K562 (cell line): ENCODE data around the gene SLC5A2. TPM values are rescaled to one million over a fixed set of nuclear protein-coding genes. Genes with fewer than 3 reads are reported as not detected.

ENCODE experiments used
- ARID1B ChIP-seq: fragments of 450-650 bp; IDR thresholded peaks from 2 replicates; pipeline ENCODE4 v1.6.1; 2016; ENCODE audit warnings: antibody characterized with exemption, mild to moderate bottlenecking, inconsistent platforms
- BCOR ChIP-seq: fragments of 450-650 bp; IDR thresholded peaks from 2 replicates; pipeline ENCODE4 v1.6.1; 2016
- CGGBP1 ChIP-seq: fragments of 250-450 bp; sonication (Bioruptor Pico); IDR thresholded peaks from 2 replicates; pipeline ENCODE4 v1.9.0; 2021; ENCODE audit warnings: mild to moderate bottlenecking
- CREM ChIP-seq: IDR thresholded peaks from 2 replicates; pipeline ENCODE4 v1.6.1; 2014; ENCODE audit warnings: antibody characterized with exemption, low read depth
- CSDE1 ChIP-seq, 2 experiments: fragments of 450-650 bp; IDR thresholded peaks; 2 replicates each; pipeline ENCODE4 v1.6.1; 2016; ENCODE audit warnings: mild to moderate bottlenecking in 1 of 2
- EP300 ChIP-seq: IDR thresholded peaks from 2 replicates; pipeline ENCODE4 v1.6.1; 2012; ENCODE audit warnings: low read length, improper control_type of control experiment
- ETV5 ChIP-seq: sonication (generic); formaldehyde crosslinking; IDR thresholded peaks from 2 replicates; pipeline ENCODE4 v1.4.0; 2020; ENCODE audit warnings: low read depth, mild to moderate bottlenecking, missing genetic modification reagents
- GTF2F1 ChIP-seq: IDR thresholded peaks from 2 replicates; pipeline ENCODE4 v1.6.1; 2011; ENCODE audit warnings: low read depth, low read length, improper control_type of control experiment
- LARP7 ChIP-seq: fragments of 450-650 bp; IDR thresholded peaks from 2 replicates; pipeline ENCODE4 v1.6.1; 2016
- MYNN ChIP-seq, 2 experiments: sonication (generic); formaldehyde crosslinking in 1 of 2; IDR thresholded peaks; 2 replicates each; pipeline versions ENCODE4 v1.5.0 to v1.6.1; 2016 to 2020; ENCODE audit warnings: antibody characterized with exemption in 1 of 2, missing genetic modification reagents in 1 of 2
- NUFIP1 ChIP-seq: fragments of 450-650 bp; IDR thresholded peaks from 2 replicates; pipeline ENCODE4 v1.6.1; 2018; ENCODE audit not compliant: partially characterized antibody
- POLR3A ChIP-seq: IDR thresholded peaks from 2 replicates; pipeline ENCODE4 v1.6.1; 2011; ENCODE audit warnings: borderline replicate concordance, mild to moderate bottlenecking, moderate library complexity; ENCODE audit not compliant: insufficient read length, insufficient read depth; ENCODE audit errors: extremely low read depth
- SIN3A ChIP-seq, 2 experiments: fragments of 150-350 bp in 1 of 2; IDR thresholded peaks; 2 replicates each; pipeline ENCODE4 v1.6.1; 2011 to 2016; ENCODE audit warnings: borderline replicate concordance in 2 of 2, low read depth in 2 of 2, low read length in 2 of 2, mild to moderate bottlenecking in 2 of 2, moderate library complexity in 2 of 2; ENCODE audit not compliant: control insufficient read depth in 1 of 2
- SNAPC5 ChIP-seq: fragments of 250-450 bp; sonication (Bioruptor Pico); IDR thresholded peaks from 2 replicates; pipeline ENCODE4 v1.8.0; 2021; ENCODE audit warnings: moderate library complexity, mild to moderate bottlenecking, inconsistent platforms
- TCF15 ChIP-seq: fragments of 250-450 bp; sonication (Bioruptor Pico); IDR thresholded peaks from 2 replicates; pipeline ENCODE4 v1.8.0; 2022; ENCODE audit warnings: moderate library complexity, mild to moderate bottlenecking, inconsistent platforms
- ZSCAN29 ChIP-seq: fragments of 450-650 bp; IDR thresholded peaks from 2 replicates; pipeline ENCODE4 v1.6.1; 2017
- polyA plus RNA-seq, 8 experiments: library from polyadenylated mRNA; depleted of rRNA in 4 of 8; stranded (reverse) in 5 of 8; unstranded in 3 of 8; fragments of >200 nt; fragmentation: Nextera tagmentation in 2 of 8; fragmentation: Illumina TruSeq in 1 of 8; extraction: Ambion mirVana in 2 of 8; extraction: Trizol in 1 of 8; gene quantifications; 2 replicates each; pipeline versions ENCODE4 v1.2.1 to v1.2.3, GENCODE V29; 2011 to 2014; ENCODE audit warnings: inconsistent platforms in 1 of 8, missing spikeins in 1 of 8
- total RNA-seq, 7 experiments: library from RNA; depleted of rRNA in 6 of 7; stranded (reverse); fragments of >200 nt in 6 of 7; fragmentation: Illumina TruSeq in 2 of 7; extraction: Trizol in 2 of 7; gene quantifications; 2 replicates each; pipeline versions ENCODE4 v1.2.1 to v1.2.3, GENCODE V29; 2011 to 2021; ENCODE audit warnings: low replicate concordance in 1 of 7
- TF ChIP-seq, protein P1 (sequence below): fragments of 250-450 bp; sonication (Bioruptor Pico); IDR thresholded peaks from 2 replicates; pipeline ENCODE4 v1.4.0; 2020

SLC5A2 gene
- total and polyA plus RNA-seq, 9 of the 15 experiments (the other 6 are each of a cell fraction or from before 2014, with no cell fraction given) = 0.07 to 2.7 (median 2.2) TPM; not detected in 6

DNA sequence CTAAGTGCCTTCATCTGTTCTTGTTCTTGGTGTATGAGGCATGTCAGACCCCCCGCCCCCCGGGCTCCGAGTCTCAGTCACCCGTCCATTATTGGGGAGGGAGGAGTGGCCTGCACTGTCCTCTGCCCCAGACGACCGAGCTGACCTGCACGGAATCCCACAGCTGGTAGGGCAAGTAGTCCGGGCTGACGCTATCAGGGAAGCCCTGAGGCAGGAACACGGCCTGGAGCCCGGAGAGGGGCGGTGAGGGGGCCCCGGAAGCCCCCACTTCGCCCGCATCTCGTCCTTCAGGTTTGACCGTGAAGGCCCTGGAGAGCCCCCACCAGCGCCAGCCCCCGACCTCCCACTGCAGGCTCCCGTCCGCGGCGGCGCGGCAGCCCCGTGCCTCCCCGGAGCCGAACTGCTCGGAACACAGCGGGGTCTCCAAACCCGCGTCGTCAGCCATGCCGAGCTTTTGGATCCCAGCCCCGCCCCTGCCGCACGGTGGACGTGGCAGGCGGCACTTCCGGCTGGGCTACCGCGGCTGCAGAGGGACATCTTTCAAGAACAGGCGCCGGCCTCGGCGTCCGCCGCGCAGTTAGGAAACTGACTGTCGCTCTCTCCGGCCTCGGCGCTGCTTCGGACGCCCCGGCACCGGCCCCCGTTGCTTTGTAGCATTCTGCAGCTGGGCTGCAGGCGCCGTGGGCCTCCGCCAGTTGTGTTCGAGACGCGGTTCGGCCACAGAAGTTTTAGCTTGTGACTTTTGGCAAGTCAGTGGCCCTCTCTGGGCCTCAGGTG, 25.2 kb downstream of the SLC5A2 start, which contains the start of gene RUSF1 (continued):
- TF ChIP-seq ARID1B = peak; percentile 13; the same call in 1 of the 2 replicates
- TF ChIP-seq POLR3A = no peak
- no peak for TF ChIP-seq CGGBP1 (CRISPR knock-in tag)
- TF ChIP-seq SIN3A (IDR thresholded peaks at IDR 0.05; ENCODE audit: borderline replicate concordance in 2 of 2, control insufficient read depth in 1 of 2, low read depth in 2 of 2, low read length in 2 of 2) = 0 out of 4 replicates have a peak, but pooled peaks have one; percentile 49 to 81
- no peak for TF ChIP-seq TCF15 (CRISPR knock-in tag)
- TF ChIP-seq ZSCAN29 = no peak
- TF ChIP-seq, protein P1, sequence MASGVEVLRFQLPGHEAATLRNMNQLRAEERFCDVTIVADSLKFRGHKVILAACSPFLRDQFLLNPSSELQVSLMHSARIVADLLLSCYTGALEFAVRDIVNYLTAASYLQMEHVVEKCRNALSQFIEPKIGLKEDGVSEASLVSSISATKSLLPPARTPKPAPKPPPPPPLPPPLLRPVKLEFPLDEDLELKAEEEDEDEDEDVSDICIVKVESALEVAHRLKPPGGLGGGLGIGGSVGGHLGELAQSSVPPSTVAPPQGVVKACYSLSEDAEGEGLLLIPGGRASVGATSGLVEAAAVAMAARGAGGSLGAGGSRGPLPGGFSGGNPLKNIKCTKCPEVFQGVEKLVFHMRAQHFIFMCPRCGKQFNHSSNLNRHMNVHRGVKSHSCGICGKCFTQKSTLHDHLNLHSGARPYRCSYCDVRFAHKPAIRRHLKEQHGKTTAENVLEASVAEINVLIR = 0 out of 2 replicates have a peak, but pooled peaks have one; percentile 14
- peak; percentile 10 for TF ChIP-seq NUFIP1
- TF ChIP-seq LARP7 = no peak
- TF ChIP-seq BCOR = peak; percentile 38; the same call in 1 of the 2 replicates
- TF ChIP-seq ETV5 (CRISPR knock-in tag) = peak; percentile 85
- peak; percentile 50 for TF ChIP-seq EP300
- 0 out of 2 replicates have a peak, but pooled peaks have one; percentile 44 for TF ChIP-seq MYNN (IDR thresholded peaks at IDR 0.05)
- TF ChIP-seq MYNN (CRISPR knock-in tag; IDR thresholded peaks at IDR 0.05) = no peak
- peak; percentile 76 for TF ChIP-seq CREM
- TF ChIP-seq SNAPC5 (CRISPR knock-in tag) = no peak
- peak; percentile 52; the same call in 1 of the 2 replicates for TF ChIP-seq GTF2F1
- TF ChIP-seq CSDE1 (IDR thresholded peaks at IDR 0.05) = no peak
